Measurements from ENCODE around the gene MEGF11.

DNA sequence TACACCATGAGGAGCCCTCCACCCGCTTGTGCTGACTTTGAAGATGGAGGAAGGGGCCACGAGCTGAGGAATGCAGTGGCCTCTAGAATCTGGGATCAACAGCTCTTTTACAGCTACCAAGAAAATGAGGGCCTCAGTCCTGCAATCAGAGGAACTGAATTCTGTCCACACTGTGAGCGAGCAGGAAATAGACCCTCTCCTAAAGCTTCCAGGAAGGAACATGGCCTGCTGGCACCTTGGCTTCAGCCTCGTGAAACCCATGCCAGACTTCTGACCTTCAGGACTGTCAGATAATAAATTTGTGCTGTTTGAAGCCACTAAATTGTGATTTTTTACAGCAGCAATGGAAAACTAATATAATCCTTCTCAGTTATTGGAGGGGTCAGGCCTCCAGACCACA lies 322.3 kb downstream of the MEGF11 start:
- TF ChIP-seq EZH2phosphoT487 (conservative IDR thresholded peaks at IDR 0.05; ENCODE audit: low read length): no peak
- TF ChIP-seq, protein P1, sequence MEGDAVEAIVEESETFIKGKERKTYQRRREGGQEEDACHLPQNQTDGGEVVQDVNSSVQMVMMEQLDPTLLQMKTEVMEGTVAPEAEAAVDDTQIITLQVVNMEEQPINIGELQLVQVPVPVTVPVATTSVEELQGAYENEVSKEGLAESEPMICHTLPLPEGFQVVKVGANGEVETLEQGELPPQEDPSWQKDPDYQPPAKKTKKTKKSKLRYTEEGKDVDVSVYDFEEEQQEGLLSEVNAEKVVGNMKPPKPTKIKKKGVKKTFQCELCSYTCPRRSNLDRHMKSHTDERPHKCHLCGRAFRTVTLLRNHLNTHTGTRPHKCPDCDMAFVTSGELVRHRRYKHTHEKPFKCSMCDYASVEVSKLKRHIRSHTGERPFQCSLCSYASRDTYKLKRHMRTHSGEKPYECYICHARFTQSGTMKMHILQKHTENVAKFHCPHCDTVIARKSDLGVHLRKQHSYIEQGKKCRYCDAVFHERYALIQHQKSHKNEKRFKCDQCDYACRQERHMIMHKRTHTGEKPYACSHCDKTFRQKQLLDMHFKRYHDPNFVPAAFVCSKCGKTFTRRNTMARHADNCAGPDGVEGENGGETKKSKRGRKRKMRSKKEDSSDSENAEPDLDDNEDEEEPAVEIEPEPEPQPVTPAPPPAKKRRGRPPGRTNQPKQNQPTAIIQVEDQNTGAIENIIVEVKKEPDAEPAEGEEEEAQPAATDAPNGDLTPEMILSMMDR (IDR thresholded peaks at IDR 0.05; ENCODE audit: insufficient read depth, low read length, poor library complexity, severe bottlenecking): no peak
